ENCODE measurements around the gene OPTN. TPM values are rescaled to one million over a fixed set of nuclear protein-coding genes. Genes with fewer than 3 reads are reported as not detected.

OPTN gene
- total RNA-seq, 1 donor from 2014 or later, result 90.6 TPM

DNA sequence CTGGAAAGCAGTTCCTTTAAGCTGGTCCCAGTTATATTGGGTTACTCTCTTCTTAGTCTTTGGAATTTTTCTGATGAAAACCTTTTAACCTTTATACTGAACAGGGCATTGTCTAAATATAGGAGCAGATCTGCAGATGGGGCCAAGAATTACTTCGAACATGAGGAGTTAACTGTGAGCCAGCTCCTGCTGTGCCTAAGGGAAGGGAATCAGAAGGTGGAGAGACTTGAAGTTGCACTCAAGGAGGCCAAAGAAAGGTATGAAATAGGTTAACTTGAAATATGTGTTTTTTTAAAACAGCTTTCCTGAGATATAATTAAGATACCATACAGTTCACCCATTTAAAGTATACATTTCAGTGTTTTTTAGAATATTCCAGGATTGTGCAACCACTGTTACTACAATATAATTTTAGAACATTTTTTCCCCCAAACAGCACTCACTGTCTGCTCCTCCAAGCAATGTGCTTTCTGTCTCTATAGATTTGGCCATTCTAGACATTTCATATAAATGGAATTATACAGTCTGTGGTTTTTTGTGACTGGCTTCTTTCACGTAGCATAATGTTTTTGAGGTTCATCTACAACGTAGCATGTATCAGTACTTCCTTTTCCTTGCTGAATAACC is 18.9 kb downstream of the OPTN start:
- Mint-ChIP-seq H3K36me3 (ENCODE audit: unreplicated experiment) (peaks cover 6% of the 10 kb centered on the region), H3K4me1 (ENCODE audit: low read depth, unreplicated experiment) (no peaks in the 10 kb centered on the region), H3K27ac (ENCODE audit: unreplicated experiment) (no peak overlapping the region)

DNA sequence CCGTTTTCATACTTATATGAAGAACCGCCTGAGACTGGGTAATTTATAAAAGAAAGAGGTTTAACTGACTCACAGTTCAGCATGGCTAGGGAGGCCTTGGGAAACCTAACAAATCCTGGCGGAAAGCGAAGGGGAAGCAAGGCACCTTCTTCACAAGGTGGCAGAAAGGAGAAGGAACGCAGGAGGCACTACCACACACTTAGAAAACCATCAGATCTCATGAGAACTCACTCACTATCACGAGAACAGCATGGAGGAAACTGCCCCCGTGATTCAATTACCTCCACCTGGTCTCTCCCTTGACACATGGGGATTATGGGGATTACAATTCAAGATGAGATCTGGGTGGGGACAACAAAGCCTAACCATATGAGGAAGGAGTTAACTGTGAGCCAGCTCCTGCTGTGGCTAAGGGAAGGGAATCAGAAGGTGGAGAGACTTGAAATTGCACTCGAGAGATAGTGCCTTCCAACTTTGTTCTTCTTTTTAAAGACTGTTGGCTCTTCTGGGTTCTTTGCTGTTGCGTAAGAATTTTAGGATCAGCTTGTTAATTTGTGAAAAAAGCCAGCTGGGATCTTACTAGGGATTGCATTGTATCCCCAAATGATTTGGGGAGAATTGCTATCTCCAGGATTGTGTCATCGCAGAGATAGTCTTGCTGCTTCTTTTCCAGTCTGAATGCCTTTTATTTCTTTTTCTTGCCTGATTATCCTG is 21.0 kb downstream of the OPTN start:
- Mint-ChIP-seq H3K4me3 (ENCODE audit: unreplicated experiment) (no peak overlapping the region), H3K27ac (ENCODE audit: unreplicated experiment) (peak overlapping the region; percentile 2)
- TF ChIP-seq, protein P1, sequence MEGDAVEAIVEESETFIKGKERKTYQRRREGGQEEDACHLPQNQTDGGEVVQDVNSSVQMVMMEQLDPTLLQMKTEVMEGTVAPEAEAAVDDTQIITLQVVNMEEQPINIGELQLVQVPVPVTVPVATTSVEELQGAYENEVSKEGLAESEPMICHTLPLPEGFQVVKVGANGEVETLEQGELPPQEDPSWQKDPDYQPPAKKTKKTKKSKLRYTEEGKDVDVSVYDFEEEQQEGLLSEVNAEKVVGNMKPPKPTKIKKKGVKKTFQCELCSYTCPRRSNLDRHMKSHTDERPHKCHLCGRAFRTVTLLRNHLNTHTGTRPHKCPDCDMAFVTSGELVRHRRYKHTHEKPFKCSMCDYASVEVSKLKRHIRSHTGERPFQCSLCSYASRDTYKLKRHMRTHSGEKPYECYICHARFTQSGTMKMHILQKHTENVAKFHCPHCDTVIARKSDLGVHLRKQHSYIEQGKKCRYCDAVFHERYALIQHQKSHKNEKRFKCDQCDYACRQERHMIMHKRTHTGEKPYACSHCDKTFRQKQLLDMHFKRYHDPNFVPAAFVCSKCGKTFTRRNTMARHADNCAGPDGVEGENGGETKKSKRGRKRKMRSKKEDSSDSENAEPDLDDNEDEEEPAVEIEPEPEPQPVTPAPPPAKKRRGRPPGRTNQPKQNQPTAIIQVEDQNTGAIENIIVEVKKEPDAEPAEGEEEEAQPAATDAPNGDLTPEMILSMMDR (IDR thresholded peaks at IDR 0.05; ENCODE audit: partially characterized antibody, unreplicated experiment), result no peak

More for the DNA sequence above, 18.9 kb downstream of the OPTN start:
- TF ChIP-seq, protein P1 (IDR thresholded peaks at IDR 0.05; ENCODE audit: partially characterized antibody, unreplicated experiment), result no peak
- H3K27me3 Mint-ChIP-seq (ENCODE audit: unreplicated experiment), result peaks cover 2% of the 10 kb centered on the region
- H3K4me3 Mint-ChIP-seq (ENCODE audit: unreplicated experiment), result no peak overlapping the region
- DNase-seq, result no peak
- no peaks in the 10 kb centered on the region for H3K9me3 Mint-ChIP-seq (ENCODE audit: unreplicated experiment)

DNA sequence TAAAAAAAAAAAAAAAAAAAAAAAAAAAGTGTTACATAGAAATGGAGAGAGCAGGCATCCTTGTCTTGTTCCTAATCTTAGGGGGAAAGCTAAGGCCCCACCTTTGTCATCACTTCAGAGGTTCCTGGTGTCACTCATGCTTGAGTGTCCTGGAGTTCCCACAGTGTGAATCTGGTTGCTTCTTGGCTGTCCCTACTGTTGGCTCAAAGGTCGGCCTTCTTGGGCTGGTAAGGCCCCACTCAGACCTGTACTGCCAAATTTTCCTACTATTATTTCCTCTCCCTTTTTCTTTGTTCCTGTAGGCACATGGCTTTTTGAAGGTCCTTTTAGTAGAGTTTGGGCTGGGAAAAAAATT is 21.5 kb downstream of the OPTN start:
- H3K4me3 Mint-ChIP-seq (ENCODE audit: unreplicated experiment), result no peak overlapping the region
- H3K36me3 Mint-ChIP-seq (ENCODE audit: unreplicated experiment), result peaks cover 12% of the 10 kb centered on the region
- TF ChIP-seq, protein P1 (IDR thresholded peaks at IDR 0.05; ENCODE audit: partially characterized antibody, unreplicated experiment), result no peak
- DNase-seq, result no peak
- H3K27me3 Mint-ChIP-seq (ENCODE audit: unreplicated experiment), result peaks cover 2% of the 10 kb centered on the region
- no peak overlapping the region for H3K27ac Mint-ChIP-seq (ENCODE audit: unreplicated experiment)
- no peaks in the 10 kb centered on the region for H3K4me1 Mint-ChIP-seq (ENCODE audit: low read depth, unreplicated experiment)
- no peaks in the 10 kb centered on the region for H3K9me3 Mint-ChIP-seq (ENCODE audit: unreplicated experiment)

More for the DNA sequence above, 21.0 kb downstream of the OPTN start:
- H3K36me3 Mint-ChIP-seq (ENCODE audit: unreplicated experiment), result peaks cover 12% of the 10 kb centered on the region
- peaks cover 2% of the 10 kb centered on the region for H3K27me3 Mint-ChIP-seq (ENCODE audit: unreplicated experiment)
- no peaks in the 10 kb centered on the region for H3K9me3 Mint-ChIP-seq (ENCODE audit: unreplicated experiment)
- DNase-seq, result no peak
- H3K4me1 Mint-ChIP-seq (ENCODE audit: low read depth, unreplicated experiment), result no peaks in the 10 kb centered on the region

DNA sequence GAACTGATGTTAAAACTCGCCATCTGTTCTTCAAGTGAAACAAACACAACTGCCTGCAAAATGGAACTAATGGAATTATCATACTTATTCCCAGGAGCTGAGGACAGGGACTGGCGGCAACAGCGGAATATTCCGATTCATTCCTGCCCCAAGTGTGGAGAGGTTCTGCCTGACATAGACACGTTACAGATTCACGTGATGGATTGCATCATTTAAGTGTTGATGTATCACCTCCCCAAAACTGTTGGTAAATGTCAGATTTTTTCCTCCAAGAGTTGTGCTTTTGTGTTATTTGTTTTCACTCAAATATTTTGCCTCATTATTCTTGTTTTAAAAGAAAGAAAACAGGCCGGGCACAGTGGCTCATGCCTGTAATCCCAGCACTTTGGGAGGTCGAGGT is 36.7 kb downstream of the OPTN start:
- Mint-ChIP-seq H3K27ac (ENCODE audit: unreplicated experiment) (no peak overlapping the region), H3K27me3 (ENCODE audit: unreplicated experiment) (no peaks in the 10 kb centered on the region), H3K4me1 (ENCODE audit: low read depth, unreplicated experiment) (peaks cover 16% of the 10 kb centered on the region), H3K9me3 (ENCODE audit: unreplicated experiment) (peaks cover 1% of the 10 kb centered on the region), H3K4me3 (ENCODE audit: unreplicated experiment) (no peak overlapping the region), H3K36me3 (ENCODE audit: unreplicated experiment) (peaks cover 7% of the 10 kb centered on the region)
- DNase-seq, result no peak
- TF ChIP-seq, protein P1 (IDR thresholded peaks at IDR 0.05; ENCODE audit: partially characterized antibody, unreplicated experiment), result no peak

DNA sequence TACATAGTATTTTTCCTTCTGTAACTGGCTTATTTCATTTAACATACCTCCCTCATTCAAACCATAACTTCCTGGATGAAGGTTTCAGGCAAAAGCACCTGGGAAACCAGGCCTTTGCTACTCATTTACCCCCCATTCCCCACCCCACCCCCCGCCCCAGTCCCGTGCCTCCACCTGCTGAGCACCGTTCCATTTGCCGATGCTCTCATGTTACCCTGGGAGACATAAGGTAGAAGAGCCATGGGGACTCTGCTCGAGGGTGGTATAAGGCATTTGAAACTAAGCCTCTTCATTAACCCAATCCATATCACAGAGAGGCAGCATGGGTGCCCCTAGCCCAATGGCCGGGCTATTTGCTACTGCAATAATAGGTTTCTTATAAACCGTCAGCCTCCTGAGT is 39.2 kb downstream of the OPTN start:
- H3K4me1 Mint-ChIP-seq (ENCODE audit: low read depth, unreplicated experiment), result peaks cover 16% of the 10 kb centered on the region
- no peak for DNase-seq
- H3K27ac Mint-ChIP-seq (ENCODE audit: unreplicated experiment), result no peak overlapping the region
- peaks cover 1% of the 10 kb centered on the region for H3K9me3 Mint-ChIP-seq (ENCODE audit: unreplicated experiment)
- no peaks in the 10 kb centered on the region for H3K27me3 Mint-ChIP-seq (ENCODE audit: unreplicated experiment)
- TF ChIP-seq, protein P1 (IDR thresholded peaks at IDR 0.05; ENCODE audit: partially characterized antibody, unreplicated experiment), result no peak
- peaks cover 7% of the 10 kb centered on the region for H3K36me3 Mint-ChIP-seq (ENCODE audit: unreplicated experiment)
- H3K4me3 Mint-ChIP-seq (ENCODE audit: unreplicated experiment), result no peak overlapping the region
